MM.1S (cell line): ENCODE measurements around the gene LRRC19.

Experiments
- EZH2 ChIP-seq: fragments of 300-600 bp; sonication (generic); optimal IDR thresholded peaks from 2 replicates; pipeline ENCODE3; 2017; ENCODE audit warnings: low read depth, mild to moderate bottlenecking, antibody characterized with exemption, low read length, mixed read lengths
- EZH2phosphoT487 ChIP-seq: fragments of 300-600 bp; sonication (generic); IDR thresholded peaks from 2 replicates; pipeline ENCODE4 v1.6.1; 2018; ENCODE audit warnings: antibody characterized with exemption, low read length
- TF ChIP-seq, protein P1 (sequence below): fragments of 300-600 bp; sonication (generic); IDR thresholded peaks from 2 replicates; pipeline ENCODE4 v1.5.1; 2016; ENCODE audit warnings: antibody characterized with exemption, low read length, mixed read lengths

DNA sequence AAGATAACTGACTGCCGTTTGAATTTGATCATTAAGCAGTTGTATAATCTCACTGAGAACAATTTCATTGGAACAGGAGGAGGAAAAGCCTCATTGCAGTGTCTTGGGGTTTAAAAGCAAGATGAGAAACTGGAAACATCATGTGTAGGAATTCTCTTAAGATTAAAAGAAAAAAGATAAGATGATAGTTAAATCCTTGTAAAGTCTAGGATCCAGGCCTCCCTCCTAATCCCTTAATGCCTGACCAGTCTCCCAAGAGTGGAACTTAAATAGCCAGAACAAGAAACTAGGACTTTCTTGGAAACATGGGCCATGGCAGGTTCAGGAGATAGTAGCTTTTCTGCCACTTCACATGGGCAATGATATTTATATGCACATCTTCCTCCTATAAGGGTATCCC is 37.0 kb upstream of the LRRC19 start:
- TF ChIP-seq, protein P1, sequence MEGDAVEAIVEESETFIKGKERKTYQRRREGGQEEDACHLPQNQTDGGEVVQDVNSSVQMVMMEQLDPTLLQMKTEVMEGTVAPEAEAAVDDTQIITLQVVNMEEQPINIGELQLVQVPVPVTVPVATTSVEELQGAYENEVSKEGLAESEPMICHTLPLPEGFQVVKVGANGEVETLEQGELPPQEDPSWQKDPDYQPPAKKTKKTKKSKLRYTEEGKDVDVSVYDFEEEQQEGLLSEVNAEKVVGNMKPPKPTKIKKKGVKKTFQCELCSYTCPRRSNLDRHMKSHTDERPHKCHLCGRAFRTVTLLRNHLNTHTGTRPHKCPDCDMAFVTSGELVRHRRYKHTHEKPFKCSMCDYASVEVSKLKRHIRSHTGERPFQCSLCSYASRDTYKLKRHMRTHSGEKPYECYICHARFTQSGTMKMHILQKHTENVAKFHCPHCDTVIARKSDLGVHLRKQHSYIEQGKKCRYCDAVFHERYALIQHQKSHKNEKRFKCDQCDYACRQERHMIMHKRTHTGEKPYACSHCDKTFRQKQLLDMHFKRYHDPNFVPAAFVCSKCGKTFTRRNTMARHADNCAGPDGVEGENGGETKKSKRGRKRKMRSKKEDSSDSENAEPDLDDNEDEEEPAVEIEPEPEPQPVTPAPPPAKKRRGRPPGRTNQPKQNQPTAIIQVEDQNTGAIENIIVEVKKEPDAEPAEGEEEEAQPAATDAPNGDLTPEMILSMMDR, result no peak
- TF ChIP-seq EZH2, result no peak
- TF ChIP-seq EZH2phosphoT487, result no peak
